ENCODE measurements around the gene JSRP1. TPM values are rescaled to one million over a fixed set of nuclear protein-coding genes. Genes with fewer than 3 reads are reported as not detected.

The JSRP1 gene
- total RNA-seq, 1 donor from 2014 or later, result not detected

DNA sequence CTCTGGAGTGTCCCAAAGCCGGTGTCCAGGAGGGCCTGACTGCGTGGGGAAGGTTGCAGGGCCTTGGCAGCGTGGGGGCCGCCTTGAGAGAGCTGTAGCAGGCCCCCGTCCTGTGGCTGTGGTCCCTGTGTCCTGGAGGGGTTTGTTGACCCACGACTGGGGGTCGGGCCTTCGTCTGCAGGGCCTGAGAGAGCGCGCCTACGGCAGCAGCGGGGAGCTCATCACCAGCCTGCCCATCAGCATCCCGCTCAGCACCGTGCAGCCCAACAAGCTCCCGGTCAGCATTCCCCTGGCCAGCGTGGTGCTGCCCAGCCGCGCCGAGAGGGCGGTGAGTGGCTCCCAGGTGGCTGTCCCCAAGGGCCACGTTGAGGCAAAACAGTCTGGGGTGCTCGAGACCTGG lies 38.6 kb downstream of the JSRP1 start:
- H3K4me3 ChIP-seq (ENCODE audit: low read depth, low read length), result no peak overlapping the region
- TF ChIP-seq, protein P1, sequence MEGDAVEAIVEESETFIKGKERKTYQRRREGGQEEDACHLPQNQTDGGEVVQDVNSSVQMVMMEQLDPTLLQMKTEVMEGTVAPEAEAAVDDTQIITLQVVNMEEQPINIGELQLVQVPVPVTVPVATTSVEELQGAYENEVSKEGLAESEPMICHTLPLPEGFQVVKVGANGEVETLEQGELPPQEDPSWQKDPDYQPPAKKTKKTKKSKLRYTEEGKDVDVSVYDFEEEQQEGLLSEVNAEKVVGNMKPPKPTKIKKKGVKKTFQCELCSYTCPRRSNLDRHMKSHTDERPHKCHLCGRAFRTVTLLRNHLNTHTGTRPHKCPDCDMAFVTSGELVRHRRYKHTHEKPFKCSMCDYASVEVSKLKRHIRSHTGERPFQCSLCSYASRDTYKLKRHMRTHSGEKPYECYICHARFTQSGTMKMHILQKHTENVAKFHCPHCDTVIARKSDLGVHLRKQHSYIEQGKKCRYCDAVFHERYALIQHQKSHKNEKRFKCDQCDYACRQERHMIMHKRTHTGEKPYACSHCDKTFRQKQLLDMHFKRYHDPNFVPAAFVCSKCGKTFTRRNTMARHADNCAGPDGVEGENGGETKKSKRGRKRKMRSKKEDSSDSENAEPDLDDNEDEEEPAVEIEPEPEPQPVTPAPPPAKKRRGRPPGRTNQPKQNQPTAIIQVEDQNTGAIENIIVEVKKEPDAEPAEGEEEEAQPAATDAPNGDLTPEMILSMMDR (IDR thresholded peaks at IDR 0.05; ENCODE audit: insufficient read depth, low read length, severe bottlenecking), result no peak
- no peak for DNase-seq (ENCODE audit: low read depth)
- peaks cover 51% of the 10 kb centered on the region for H3K36me3 ChIP-seq (ENCODE audit: control insufficient read depth, insufficient read depth, low read length)
- H3K27me3 ChIP-seq (ENCODE audit: control insufficient read depth, insufficient read depth, low read length), result no peaks in the 10 kb centered on the region
- no peak for FAIRE-seq

DNA sequence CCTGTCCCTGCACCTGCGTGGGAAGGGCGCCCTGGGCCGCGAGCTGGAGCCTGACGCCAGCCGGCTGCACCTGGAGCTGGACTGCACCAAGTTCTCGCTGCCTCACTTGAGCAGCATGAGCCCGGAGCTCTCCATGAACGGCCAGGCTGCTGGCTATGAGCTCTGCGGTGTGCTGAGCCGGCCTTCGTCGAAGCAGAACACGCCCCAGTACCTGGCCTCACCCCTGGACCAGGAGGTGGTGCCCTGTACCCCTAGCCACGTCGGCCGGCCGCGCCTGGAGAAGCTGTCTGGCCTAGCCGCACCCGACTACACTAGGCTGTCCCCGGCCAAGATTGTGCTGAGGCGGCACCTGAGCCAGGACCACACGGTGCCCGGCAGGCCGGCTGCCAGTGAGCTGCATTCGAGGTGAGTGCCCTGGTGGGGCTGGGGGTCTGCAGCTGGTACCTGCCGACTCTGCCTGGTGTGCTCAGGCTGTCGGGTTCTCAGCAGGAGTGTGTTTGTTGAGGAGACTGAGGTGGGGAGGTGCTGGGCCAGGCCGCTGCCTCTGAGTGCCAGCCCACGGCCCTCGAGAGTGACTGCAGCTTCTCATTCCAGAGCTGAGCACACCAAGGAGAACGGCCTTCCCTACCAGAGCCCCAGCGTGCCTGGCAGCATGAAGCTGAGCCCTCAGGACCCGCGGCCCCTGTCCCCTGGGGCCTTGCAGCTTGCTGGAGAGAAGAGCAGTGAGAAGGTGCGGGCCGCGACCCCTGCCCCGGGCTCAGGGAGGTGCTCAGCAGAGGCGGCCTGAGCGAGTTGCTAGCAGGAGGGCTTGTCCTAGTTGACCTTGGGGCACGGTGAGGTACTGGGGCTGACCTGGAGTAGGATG lies 39.6 kb downstream of the JSRP1 start:
- TF ChIP-seq, protein P1 (IDR thresholded peaks at IDR 0.05; ENCODE audit: insufficient read depth, low read length, severe bottlenecking), result no peak
- FAIRE-seq, result no peak
- Histone ChIP-seq H3K27me3 (ENCODE audit: control insufficient read depth, insufficient read depth, low read length) (no peaks in the 10 kb centered on the region), H3K36me3 (ENCODE audit: control insufficient read depth, insufficient read depth, low read length) (peaks cover 49% of the 10 kb centered on the region), H3K4me3 (ENCODE audit: low read depth, low read length) (no peak overlapping the region)
- DNase-seq (ENCODE audit: low read depth), result no peak

DNA sequence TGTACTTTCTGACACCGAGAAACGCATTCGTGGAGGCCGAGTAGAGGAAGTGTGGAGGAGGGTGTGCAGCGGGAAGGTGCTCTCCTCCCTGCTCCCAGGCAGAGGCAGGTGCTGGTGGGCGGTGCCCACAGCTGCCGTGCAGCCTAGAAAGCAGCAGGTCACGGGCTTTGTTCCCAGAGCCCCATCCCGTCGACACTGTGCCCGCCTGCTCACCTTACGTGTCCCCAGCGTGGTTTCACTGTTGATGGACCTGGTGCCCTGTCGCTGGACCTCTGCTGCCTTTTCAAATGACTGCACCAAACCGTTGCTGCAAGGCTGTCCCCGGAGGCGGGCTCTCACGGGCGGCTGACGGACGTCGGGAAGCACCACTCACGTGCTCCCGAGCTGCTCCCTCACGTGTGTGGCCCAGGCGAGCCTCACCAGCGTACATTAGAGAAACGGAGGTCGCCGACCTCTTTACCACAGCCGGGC lies 40.9 kb downstream of the JSRP1 start:
- DNase-seq (ENCODE audit: low read depth), result no peak
- TF ChIP-seq, protein P1 (IDR thresholded peaks at IDR 0.05; ENCODE audit: insufficient read depth, low read length, severe bottlenecking), result no peak
- FAIRE-seq, result no peak
- no peak overlapping the region for H3K4me3 ChIP-seq (ENCODE audit: low read depth, low read length)
- peaks cover 46% of the 10 kb centered on the region for H3K36me3 ChIP-seq (ENCODE audit: control insufficient read depth, insufficient read depth, low read length)
- H3K27me3 ChIP-seq (ENCODE audit: control insufficient read depth, insufficient read depth, low read length), result no peaks in the 10 kb centered on the region

DNA sequence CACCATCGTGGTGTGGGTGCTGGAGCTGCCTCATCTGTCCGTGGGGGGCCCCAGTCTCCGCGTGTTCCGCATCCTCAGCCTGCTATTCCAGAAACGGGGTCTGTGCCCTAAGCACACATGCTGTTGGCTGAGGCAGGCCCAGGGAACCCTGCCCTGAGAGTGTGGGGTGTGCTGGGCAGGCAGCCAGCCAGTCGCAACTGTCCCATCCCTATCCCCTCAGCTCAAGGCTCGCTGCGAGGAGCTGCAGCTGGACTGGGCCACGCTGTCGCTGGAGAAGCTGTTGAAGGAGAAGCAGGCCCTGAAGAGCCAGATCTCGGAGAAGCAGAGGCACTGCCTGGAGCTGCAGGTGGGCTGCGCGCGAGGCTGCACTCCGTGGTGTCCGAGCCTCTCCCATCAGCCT lies 42.0 kb downstream of the JSRP1 start:
- H3K4me3 ChIP-seq (ENCODE audit: low read depth, low read length), result no peak overlapping the region
- FAIRE-seq (no peak), DNase-seq (ENCODE audit: low read depth) (no peak)
- no peaks in the 10 kb centered on the region for H3K27me3 ChIP-seq (ENCODE audit: control insufficient read depth, insufficient read depth, low read length)
- TF ChIP-seq, protein P1 (IDR thresholded peaks at IDR 0.05; ENCODE audit: insufficient read depth, low read length, severe bottlenecking), result no peak
- H3K36me3 ChIP-seq (ENCODE audit: control insufficient read depth, insufficient read depth, low read length), result peaks cover 42% of the 10 kb centered on the region

DNA sequence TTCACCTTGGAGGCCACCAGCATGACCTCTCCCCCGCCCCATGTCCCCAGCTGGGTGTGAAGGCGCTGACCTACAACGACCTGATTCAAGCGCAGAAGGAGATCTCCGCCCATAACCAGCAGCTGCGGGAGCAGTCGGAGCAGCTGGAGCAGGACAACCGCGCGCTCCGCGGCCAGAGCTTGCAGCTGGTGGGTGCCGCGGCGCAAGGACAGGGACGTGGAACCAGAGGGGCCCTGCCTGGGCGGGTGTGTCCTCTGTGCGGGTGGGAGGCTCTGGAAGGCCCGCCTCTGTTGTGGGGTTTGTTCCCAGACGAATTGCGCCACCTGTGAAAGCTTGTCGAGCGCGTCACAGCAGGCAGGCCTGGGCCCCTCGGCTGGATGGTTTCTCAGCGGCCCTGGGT lies 42.4 kb downstream of the JSRP1 start:
- no peak for FAIRE-seq
- H3K27me3 ChIP-seq (ENCODE audit: control insufficient read depth, insufficient read depth, low read length), result no peaks in the 10 kb centered on the region
- H3K4me3 ChIP-seq (ENCODE audit: low read depth, low read length), result no peak overlapping the region
- no peak for DNase-seq (ENCODE audit: low read depth)
- peaks cover 44% of the 10 kb centered on the region for H3K36me3 ChIP-seq (ENCODE audit: control insufficient read depth, insufficient read depth, low read length)
- TF ChIP-seq, protein P1 (IDR thresholded peaks at IDR 0.05; ENCODE audit: insufficient read depth, low read length, severe bottlenecking), result no peak

Measured in bronchial epithelial cell (primary cell).